OCI-LY7 (cell line): ENCODE data around the gene NEDD9. TPM values are rescaled to one million over a fixed set of nuclear protein-coding genes. Genes with fewer than 3 reads are reported as not detected.

Experiments
- BruUV-seq: library from RNA; stranded (reverse); fragments of 400-500 nt; replicated peaks from 2 replicates; lab custom pipeline; 2021; lab: Mats Ljungman, UMichigan
- CTCF ChIA-PET: fragments of 300-600 bp; sonication (Branson Sonifier 250); formaldehyde crosslinking; loops from one replicate; lab custom pipeline; 2022; ENCODE audit warnings: antibody characterized with exemption; ENCODE audit not compliant: unreplicated experiment; lab: Charles Lee
- POLR2A ChIA-PET: fragments of 300-600 bp; sonication (Branson Sonifier 250); formaldehyde crosslinking; loops from one replicate; lab custom pipeline; 2022; ENCODE audit warnings: antibody characterized with exemption; lab: Charles Lee
- DNase-seq: peaks from one replicate; pipeline ENCODE4 v3.0.0-alpha.2; 2015; ENCODE audit warnings: low spot score
- H2AFZ ChIP-seq: fragments of 200-600 bp; sonication (generic), shearing (Covaris generic); 2 replicates; pipeline ENCODE4 v1.6.1; 2014; ENCODE audit warnings: mild to moderate bottlenecking, antibody characterized with exemption, low read length, moderate library complexity
- H3K27ac ChIP-seq: fragments of 200-600 bp; sonication (generic); 2 replicates; pipeline ENCODE4 v1.5.1; 2014; ENCODE audit warnings: mixed run types, low read depth, mild to moderate bottlenecking, moderate library complexity, low read length, inconsistent platforms; ENCODE audit not compliant: poor library complexity, severe bottlenecking
- H3K36me3 ChIP-seq: fragments of 200-600 bp; sonication (generic); 2 replicates; pipeline ENCODE4 v1.6.1; 2014; ENCODE audit warnings: mild to moderate bottlenecking, antibody characterized with exemption, low read length, moderate library complexity, mixed read lengths; ENCODE audit not compliant: insufficient read depth
- H3K4me1 ChIP-seq: fragments of 200-600 bp; sonication (generic); 2 replicates; pipeline ENCODE4 v1.5.1; 2014; ENCODE audit warnings: mild to moderate bottlenecking, low read length; ENCODE audit not compliant: insufficient read depth, poor library complexity, severe bottlenecking
- H3K4me2 ChIP-seq: fragments of 200-600 bp; sonication (generic); 2 replicates; pipeline ENCODE4 v1.6.1; 2014; ENCODE audit warnings: mild to moderate bottlenecking, low read length
- H3K4me3 ChIP-seq: fragments of 200-600 bp; sonication (generic); 2 replicates; pipeline ENCODE4 v1.5.1; 2014; ENCODE audit warnings: mild to moderate bottlenecking, low read depth, low read length; ENCODE audit not compliant: poor library complexity, severe bottlenecking
- H3K79me2 ChIP-seq: fragments of 200-600 bp; sonication (generic); 2 replicates; pipeline ENCODE4 v1.6.1; 2016; ENCODE audit warnings: low read depth, mild to moderate bottlenecking, low read length, moderate library complexity, mixed read lengths; ENCODE audit not compliant: insufficient read depth
- H3K9me2 ChIP-seq: fragments of 200-600 bp; sonication (generic); 2 replicates; pipeline ENCODE4 v1.6.1; 2016; ENCODE audit warnings: mild to moderate bottlenecking, low read length, mixed read lengths; ENCODE audit not compliant: insufficient read depth
- H3K9me3 ChIP-seq: fragments of 200-600 bp; sonication (generic); 2 replicates; pipeline ENCODE4 v1.6.1; 2014; ENCODE audit warnings: mild to moderate bottlenecking, mixed run types, low read length, mixed read lengths
- H4K20me1 ChIP-seq: fragments of 200-600 bp; sonication (generic); 2 replicates; pipeline ENCODE4 v1.6.1; 2014; ENCODE audit warnings: mild to moderate bottlenecking, antibody characterized with exemption, low read length, moderate library complexity, mixed read lengths; ENCODE audit not compliant: insufficient read depth
- CTCF ChIP-seq: fragments of 200-600 bp; sonication (generic); conservative IDR thresholded peaks from 2 replicates; pipeline ENCODE4 v1.5.1; 2014; ENCODE audit warnings: mild to moderate bottlenecking, antibody characterized with exemption, low read length, moderate library complexity, mixed read lengths
- EZH2phosphoT487 ChIP-seq: fragments of 200-600 bp; sonication (generic); IDR thresholded peaks from 2 replicates; pipeline ENCODE4 v1.6.1; 2018; ENCODE audit warnings: low read depth, borderline replicate concordance, mild to moderate bottlenecking, mixed run types, antibody characterized with exemption, low read length, moderate library complexity, mixed read lengths
- intact Hi-C: fragments of 100-400 bp; cut with micrococcal nuclease; formaldehyde crosslinking; loops from one replicate; pipeline ENCODE4 v1.10.0; 2022; ENCODE audit not compliant: unreplicated experiment
- total RNA-seq, 2 experiments: library from RNA; depleted of rRNA in 1 of 2; stranded (reverse); fragments of >200 nt in 1 of 2; shearing (Covaris generic) in 1 of 2; gene quantifications; 2 replicates each; pipeline ENCODE4 v1.2.3, GENCODE V29; 2014 to 2022

NEDD9 gene
- total RNA-seq, 2 experiments from 2014 or later, result 13.0 to 41.6 TPM

DNA sequence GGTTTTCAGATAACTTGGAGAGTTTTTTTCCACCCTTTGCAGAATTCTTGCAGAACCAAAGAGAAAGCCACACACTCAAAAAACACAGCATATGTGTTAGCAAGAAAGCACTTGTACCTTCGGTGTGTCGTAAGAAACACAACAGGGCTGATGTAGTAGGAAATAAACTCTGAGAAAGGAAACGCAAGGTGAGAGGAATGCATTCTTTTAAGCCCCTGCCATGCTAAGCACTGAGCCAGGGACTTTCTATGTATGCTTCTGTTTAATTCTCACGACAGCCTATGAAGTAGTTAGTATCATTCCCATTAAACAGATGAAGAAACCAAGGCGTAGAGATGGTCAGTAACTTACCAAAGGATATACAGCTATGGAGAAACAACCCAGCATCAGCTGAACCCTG is 23.1 kb downstream of the NEDD9 start:
- H3K9me3 ChIP-seq, result no peaks in the 10 kb centered on the region
- intact Hi-C loops, result no loop called here
- no peak overlapping the region for H3K27ac ChIP-seq
- ChIA-PET POLR2A (no interaction called here), CTCF (no interaction called here)
- no peaks in the 10 kb centered on the region for H3K9me2 ChIP-seq
- H3K36me3 ChIP-seq, result no peaks in the 10 kb centered on the region
- H3K4me1 ChIP-seq, result no peaks in the 10 kb centered on the region
- no peak overlapping the region for H3K4me3 ChIP-seq
- TF ChIP-seq CTCF, result no peak
- no peak for TF ChIP-seq EZH2phosphoT487
- no peak overlapping the region for H2AFZ ChIP-seq
- H3K4me2 ChIP-seq, result no peak overlapping the region
- DNase-seq, result no peak
- H4K20me1 ChIP-seq, result no peaks in the 10 kb centered on the region
- no TSS peak for BruUV-seq
- H3K79me2 ChIP-seq, result no peaks in the 10 kb centered on the region

DNA sequence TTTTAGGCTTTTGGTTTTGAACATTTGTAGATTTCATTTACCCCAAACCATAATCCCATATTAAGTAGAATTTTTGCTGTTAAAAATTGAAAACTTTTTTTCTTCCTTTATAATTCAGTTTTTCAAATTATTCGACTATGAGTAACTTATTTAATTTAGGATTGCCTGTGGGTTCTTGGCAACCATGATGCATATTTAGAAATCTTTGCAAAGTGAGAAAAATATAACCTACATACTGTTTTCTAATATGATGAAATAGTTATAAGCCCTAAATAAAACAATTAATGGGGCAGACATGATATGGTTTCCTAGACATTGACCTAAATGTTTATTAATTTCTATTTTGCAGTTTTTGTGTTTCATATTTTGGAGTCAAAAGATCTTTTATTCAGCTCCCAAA is 23.6 kb downstream of the NEDD9 start:
- ChIA-PET CTCF (interaction anchor here (1.0 kb wide), 1 partner anchor 16 kb away, joined by 3 read pairs; no protein-coding TSS in a partner anchor), POLR2A (no interaction called here)
- intact Hi-C loops, result no loop called here

More for the DNA sequence above, 23.6 kb downstream of the NEDD9 start:
- Histone ChIP-seq H2AFZ (no peak overlapping the region), H3K4me2 (no peak overlapping the region), H4K20me1 (no peaks in the 10 kb centered on the region), H3K27ac (no peak overlapping the region), H3K36me3 (no peaks in the 10 kb centered on the region), H3K79me2 (no peaks in the 10 kb centered on the region), H3K9me3 (no peaks in the 10 kb centered on the region), H3K4me3 (no peak overlapping the region), H3K9me2 (no peaks in the 10 kb centered on the region), H3K4me1 (no peaks in the 10 kb centered on the region)
- no TSS peak for BruUV-seq
- no peak for DNase-seq
- TF ChIP-seq CTCF (no peak), EZH2phosphoT487 (no peak)
